BLaER1 treated with 17β-estradiol and CSF1 and Interleukin-3, amounts not matched to agents 10 nM and 100 nM (cell line): ENCODE data around the gene ATP5F1E.

Source experiments
- H3K27ac ChIP-seq, 11 experiments: shearing (Covaris generic); formaldehyde crosslinking; 2 replicates each; pipeline ENCODE4 v1.8.1; 2022
- H3K27me3 ChIP-seq, 11 experiments: shearing (Covaris generic); formaldehyde crosslinking; 2 replicates each; pipeline ENCODE4 v1.8.1; 2022
- H3K36me3 ChIP-seq, 11 experiments: shearing (Covaris generic); formaldehyde crosslinking; 2 replicates each; pipeline ENCODE4 v1.8.1; 2022
- H3K4me1 ChIP-seq, 10 experiments: shearing (Covaris generic); formaldehyde crosslinking; 2 replicates each; pipeline ENCODE4 v1.8.1; 2022
- H3K4me2 ChIP-seq, 11 experiments: shearing (Covaris generic); formaldehyde crosslinking; 2 replicates each; pipeline ENCODE4 v1.8.1; 2022
- H3K4me3 ChIP-seq, 10 experiments: shearing (Covaris generic); formaldehyde crosslinking; 2 replicates each; pipeline ENCODE4 v1.8.1; 2022
- H3K9ac ChIP-seq, 11 experiments: shearing (Covaris generic); formaldehyde crosslinking; 2 replicates each; pipeline ENCODE4 v1.8.1; 2022
- H3K9me3 ChIP-seq, 11 experiments: shearing (Covaris generic); formaldehyde crosslinking; replicated peaks in 1 of 11; 2 replicates each; pipeline ENCODE4 v1.8.1; 2022
- H4K20me1 ChIP-seq, 11 experiments: shearing (Covaris generic); formaldehyde crosslinking; 2 replicates each; pipeline ENCODE4 v1.8.1; 2022
- Cebpa-rat ChIP-seq, 11 experiments: shearing (Covaris generic); IDR thresholded peaks; 2 replicates each; pipeline ENCODE4 v1.8.1; 2022

Gene ATP5F1E

GRCh38 chr20:59020938-59021551, 11.1 kb downstream of the ATP5F1E start:
- H3K9me3 ChIP-seq = no peaks in the 10 kb centered on the region
- no peak overlapping the region for H3K27ac ChIP-seq
- TF ChIP-seq Cebpa-rat (IDR thresholded peaks at IDR 0.05) = no peak
- no peak overlapping the region for H3K9ac ChIP-seq
- no peak overlapping the region for H3K4me3 ChIP-seq
- peaks cover 10 to 57% (median 45%) of the 10 kb centered on the region in 11 experiments; a peak in 21 of 22 replicates for H4K20me1 ChIP-seq
- no peak overlapping the region for H3K4me2 ChIP-seq
- H3K27me3 ChIP-seq = no peaks in the 10 kb centered on the region
- H3K36me3 ChIP-seq = peaks cover 34 to 71% (median 42%) of the 10 kb centered on the region in 11 experiments
- peaks cover 12 to 22% (median 17%) of the 10 kb centered on the region in 10 experiments; a peak in 18 of 20 replicates for H3K4me1 ChIP-seq

GRCh38 chr20:59019217-59019616, 12.9 kb downstream of the ATP5F1E start, which contains the start of gene TUBB1:
TUBB1 (plus strand) TSS chr20:59019429; CDS start chr20:59019523, 94 bp downstream.
- H3K9ac ChIP-seq = no peak within 1 kb of the TSS; a peak in 1 of 22 replicates

GRCh38 chr20:59018817-59019216, 13.3 kb downstream of the ATP5F1E start:
- Histone ChIP-seq H4K20me1 (peaks cover 0 to 44% (median 23%) of the 10 kb centered on the region in 11 experiments; a peak in 18 of 22 replicates), H3K27ac (no peak overlapping the region), H3K27me3 (no peaks in the 10 kb centered on the region), H3K9ac (no peak overlapping the region), H3K4me1 (peaks cover 25 to 34% (median 31%) of the 10 kb centered on the region in 10 experiments), H3K36me3 (peaks cover 12 to 49% (median 20%) of the 10 kb centered on the region in 11 experiments), H3K9me3 (no peaks in the 10 kb centered on the region), H3K4me3 (no peak overlapping the region), H3K4me2 (no peak overlapping the region)
- TF ChIP-seq Cebpa-rat (IDR thresholded peaks at IDR 0.05) = no peak

More at GRCh38 chr20:59019217-59019616, 12.9 kb downstream of the ATP5F1E start, which contains the start of gene TUBB1:
- Histone ChIP-seq H3K9me3 (no peaks in the 10 kb centered on the region), H3K27me3 (no peaks in the 10 kb centered on the region), H3K4me3 (no peak within 1 kb of the TSS), H3K27ac (no peak within 1 kb of the TSS), H3K36me3 (peaks cover 16 to 53% (median 24%) of the 10 kb centered on the region in 11 experiments), H4K20me1 (peaks cover 2 to 48% (median 27%) of the 10 kb centered on the region in 11 experiments; a peak in 19 of 22 replicates), H3K4me2 (no peak within 1 kb of the TSS; a peak in 1 of 22 replicates), H3K4me1 (peaks cover 23 to 34% (median 28%) of the 10 kb centered on the region in 10 experiments)
- TF ChIP-seq Cebpa-rat (IDR thresholded peaks at IDR 0.05) = no peak

- Histone ChIP-seq H3K27me3 (no peaks in the 10 kb centered on the region), H3K27ac (no peak overlapping the region; a peak in 1 of 22 replicates), H3K36me3 (peaks cover 2 to 37% (median 8%) of the 10 kb centered on the region in 11 experiments), H3K9me3 (no peaks in the 10 kb centered on the region), H3K4me1 (peaks cover 25 to 34% (median 31%) of the 10 kb centered on the region in 10 experiments), H3K4me2 (peak overlapping the region; percentile 1 to 51 (median 26); a peak in 16 of 22 replicates), H4K20me1 (peaks cover 0 to 32% (median 14%) of the 10 kb centered on the region in 11 experiments; a peak in 15 of 22 replicates), H3K4me3 (no peak overlapping the region), H3K9ac (no peak overlapping the region; a peak in 1 of 22 replicates)
- TF ChIP-seq Cebpa-rat (IDR thresholded peaks at IDR 0.05) = no peak
Measured at GRCh38 chr20:59017493-59018231, 14.5 kb downstream of the ATP5F1E start.

- peaks cover 0 to 31% (median 8%) of the 10 kb centered on the region in 11 experiments; a peak in 10 of 22 replicates for H4K20me1 ChIP-seq
- no peaks in the 10 kb centered on the region for H3K27me3 ChIP-seq
- no peak for TF ChIP-seq Cebpa-rat (IDR thresholded peaks at IDR 0.05)
- no peaks in the 10 kb centered on the region for H3K9me3 ChIP-seq
- no peak overlapping the region for H3K4me3 ChIP-seq
- no peak overlapping the region for H3K9ac ChIP-seq
- peak overlapping the region; percentile 1 to 51 (median 26); a peak in 16 of 22 replicates for H3K4me2 ChIP-seq
- H3K27ac ChIP-seq = no peak overlapping the region; a peak in 1 of 22 replicates
- peaks cover 27 to 34% (median 32%) of the 10 kb centered on the region in 10 experiments for H3K4me1 ChIP-seq
- H3K36me3 ChIP-seq = peaks cover 0 to 30% (median 1%) of the 10 kb centered on the region in 11 experiments; a peak in 5 of 22 replicates
Measured at GRCh38 chr20:59016795-59017492, 15.2 kb downstream of the ATP5F1E start.

GRCh38 chr20:59015812-59016711, 16.1 kb downstream of the ATP5F1E start:
- Histone ChIP-seq H3K9me3 (no peaks in the 10 kb centered on the region), H3K27me3 (no peaks in the 10 kb centered on the region), H4K20me1 (peaks cover 0 to 31% (median 4%) of the 10 kb centered on the region in 11 experiments; a peak in 9 of 22 replicates), H3K4me2 (peak overlapping the region in 6 of 11 experiments; percentile 1 to 51 (median 33); a peak in 7 of 22 replicates), H3K4me1 (peaks cover 30 to 42% (median 38%) of the 10 kb centered on the region in 10 experiments), H3K4me3 (no peak overlapping the region), H3K36me3 (peaks cover 0 to 21% (median 0%) of the 10 kb centered on the region in 11 experiments; a peak in 4 of 22 replicates), H3K27ac (no peak overlapping the region), H3K9ac (no peak overlapping the region; a peak in 1 of 22 replicates)
- no peak for TF ChIP-seq Cebpa-rat (IDR thresholded peaks at IDR 0.05)

- no peak overlapping the region for H3K4me3 ChIP-seq
- no peak overlapping the region for H3K27ac ChIP-seq
- peaks cover 0 to 31% (median 3%) of the 10 kb centered on the region in 11 experiments; a peak in 7 of 22 replicates for H4K20me1 ChIP-seq
- peaks cover 0 to 16% (median 0%) of the 10 kb centered on the region in 11 experiments; a peak in 2 of 22 replicates for H3K36me3 ChIP-seq
- no peak overlapping the region; a peak in 1 of 22 replicates for H3K9ac ChIP-seq
- peaks cover 30 to 49% (median 42%) of the 10 kb centered on the region in 10 experiments for H3K4me1 ChIP-seq
- no peaks in the 10 kb centered on the region for H3K9me3 ChIP-seq
- H3K27me3 ChIP-seq = no peaks in the 10 kb centered on the region
- H3K4me2 ChIP-seq = peak overlapping the region in 2 of 11 experiments; percentile 28 to 47; a peak in 2 of 22 replicates
- no peak for TF ChIP-seq Cebpa-rat (IDR thresholded peaks at IDR 0.05)
Measured at GRCh38 chr20:59015411-59015810, 16.7 kb downstream of the ATP5F1E start.
